ENCODE data around the gene MMEL1.
A peak's percentile ranks its signal among the peaks of the same experiment; 100 is the strongest.
"Not testable (repeated sequence)": the region's sequence is repeated elsewhere in the genome, so short reads cannot be mapped to it uniquely, and the experiment has no call there.

Gene MMEL1

DNA sequence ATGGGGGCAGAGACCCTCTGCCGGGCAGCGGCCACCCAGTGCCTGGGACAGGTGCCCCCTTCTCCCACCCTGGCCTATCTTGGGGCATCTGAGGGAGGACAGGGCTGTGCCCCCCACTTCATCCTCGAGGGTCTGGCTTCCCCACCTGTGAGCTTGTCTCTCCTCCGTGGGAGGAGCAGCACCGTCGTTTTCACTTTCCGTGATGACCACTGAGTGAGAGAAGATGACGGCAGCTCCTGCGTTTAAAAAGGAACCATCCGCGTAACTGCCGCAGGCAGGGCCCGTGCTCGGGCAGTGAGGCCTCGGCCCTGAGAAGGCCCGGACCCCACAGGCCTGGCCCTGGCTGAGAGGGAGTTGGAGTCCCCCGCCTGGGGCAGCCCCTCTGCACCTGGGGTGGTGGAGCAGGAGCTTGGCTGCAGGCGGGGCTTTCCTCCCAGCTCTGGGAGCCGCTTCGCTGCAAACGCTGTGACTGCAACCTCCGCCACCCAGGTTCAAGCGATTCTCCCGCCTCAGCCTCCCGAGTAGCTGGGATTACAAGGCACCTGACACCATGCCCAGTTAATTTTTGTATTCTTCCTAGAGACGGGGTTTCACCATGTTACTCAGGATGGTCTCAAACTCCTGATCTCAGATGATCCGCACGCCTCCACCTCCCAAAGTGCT, 83.3 kb downstream of the MMEL1 start:
- H3K27me3 ChIP-seq (ENCODE audit: control insufficient read depth, insufficient read depth, low read length); H3K4me3 ChIP-seq (ENCODE audit: low read depth, low read length); H3K27ac ChIP-seq (ENCODE audit: low read depth, low read length); H3K9ac ChIP-seq (ENCODE audit: low read depth, low read length); H3K36me3 ChIP-seq (ENCODE audit: control insufficient read depth, insufficient read depth, low read length); H3K9me3 ChIP-seq (ENCODE audit: control insufficient read depth, insufficient read depth, low read length): not testable (repeated sequence)
- peaks cover 16% of the 10 kb centered on the region for H3K4me1 ChIP-seq (ENCODE audit: control insufficient read depth, insufficient read depth, low read length)

DNA sequence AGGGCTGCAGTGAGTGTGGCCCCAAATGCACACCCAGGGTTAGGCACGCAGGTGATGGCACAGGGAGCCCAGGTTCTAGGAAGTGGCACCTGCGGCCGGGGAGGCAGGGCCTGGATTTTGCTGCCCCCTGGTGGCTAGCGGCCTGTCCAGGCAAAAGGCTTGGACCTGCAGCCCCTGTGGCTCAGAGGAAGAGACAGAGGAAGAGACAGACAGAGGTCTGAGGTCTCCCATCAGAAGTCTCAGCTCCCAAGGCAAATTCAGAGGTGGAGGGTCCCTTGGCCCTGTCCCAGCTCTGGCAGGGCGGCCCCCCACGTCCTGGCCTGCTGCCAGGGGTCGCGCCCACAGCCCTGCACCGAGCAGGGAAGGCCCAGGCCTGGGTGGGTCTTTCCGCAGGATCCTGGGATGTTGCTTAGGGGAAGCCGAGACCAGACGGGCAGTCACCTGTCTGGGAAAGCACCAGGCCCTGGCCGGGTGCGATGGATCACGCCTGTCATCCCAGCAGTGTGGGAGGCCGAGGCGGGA, 84.7 kb downstream of the MMEL1 start:
- Histone ChIP-seq H3K4me1 (ENCODE audit: control insufficient read depth, insufficient read depth, low read length) (peaks cover 29% of the 10 kb centered on the region), H3K27me3 (ENCODE audit: control insufficient read depth, insufficient read depth, low read length) (peaks cover 9% of the 10 kb centered on the region), H3K27ac (ENCODE audit: low read depth, low read length) (no peak overlapping the region), H3K9me3 (ENCODE audit: control insufficient read depth, insufficient read depth, low read length) (no peaks in the 10 kb centered on the region), H3K9ac (ENCODE audit: low read depth, low read length) (no peak overlapping the region), H3K36me3 (ENCODE audit: control insufficient read depth, insufficient read depth, low read length) (no peaks in the 10 kb centered on the region), H3K4me3 (ENCODE audit: low read depth, low read length) (peak overlapping the region; percentile 85)

DNA sequence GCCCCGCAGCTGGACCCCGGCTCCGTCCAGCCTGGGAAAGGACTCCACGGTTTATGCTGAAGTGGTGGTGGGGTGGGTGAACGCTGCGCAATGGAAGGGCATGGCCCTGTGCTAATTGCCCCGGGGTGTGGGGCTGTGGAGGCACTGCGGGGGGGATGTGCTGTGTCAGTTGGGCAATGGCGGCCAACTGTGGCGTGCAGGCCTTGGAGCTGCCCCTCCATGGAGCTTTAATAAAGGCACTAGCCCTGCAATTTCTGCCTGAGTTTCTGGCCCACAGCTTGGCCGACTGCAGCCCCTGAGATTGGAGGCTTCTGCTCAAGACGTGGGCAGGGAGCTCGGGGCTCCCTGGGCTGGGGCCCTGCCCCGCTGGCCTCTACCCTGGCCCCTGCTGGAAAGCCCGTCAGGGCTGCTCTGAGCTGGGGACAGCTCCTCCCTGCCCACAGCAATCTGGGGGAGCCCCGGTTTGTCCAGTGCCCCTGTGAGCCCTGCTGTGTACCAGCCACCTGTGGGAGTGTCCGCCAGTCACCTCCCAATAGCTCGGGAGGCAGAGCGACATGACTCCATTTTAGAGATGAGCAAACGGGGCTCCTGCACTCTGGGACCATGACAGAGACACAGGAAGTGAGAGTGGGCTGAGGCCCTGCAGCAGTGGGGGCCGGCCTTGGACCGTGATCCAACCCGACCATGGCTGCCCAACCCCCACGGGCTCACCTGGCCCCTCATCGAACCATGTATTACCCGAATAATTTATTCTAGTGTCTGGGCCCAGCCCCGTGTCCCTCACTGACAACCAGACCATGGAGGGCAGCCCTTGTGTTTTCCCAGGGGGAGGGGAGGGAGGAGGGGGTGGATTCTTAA, 85.4 kb downstream of the MMEL1 start:
- H3K36me3 ChIP-seq (ENCODE audit: control insufficient read depth, insufficient read depth, low read length), result no peaks in the 10 kb centered on the region
- H3K4me3 ChIP-seq (ENCODE audit: low read depth, low read length), result peak overlapping the region; percentile 85
- H3K9ac ChIP-seq (ENCODE audit: low read depth, low read length), result no peak overlapping the region; the same call in 1 of the 2 replicates
- H3K27ac ChIP-seq (ENCODE audit: low read depth, low read length), result peak overlapping the region; percentile 32
- peaks cover 31% of the 10 kb centered on the region for H3K4me1 ChIP-seq (ENCODE audit: control insufficient read depth, insufficient read depth, low read length)
- H3K9me3 ChIP-seq (ENCODE audit: control insufficient read depth, insufficient read depth, low read length), result no peaks in the 10 kb centered on the region
- peaks cover 15% of the 10 kb centered on the region for H3K27me3 ChIP-seq (ENCODE audit: control insufficient read depth, insufficient read depth, low read length)

DNA sequence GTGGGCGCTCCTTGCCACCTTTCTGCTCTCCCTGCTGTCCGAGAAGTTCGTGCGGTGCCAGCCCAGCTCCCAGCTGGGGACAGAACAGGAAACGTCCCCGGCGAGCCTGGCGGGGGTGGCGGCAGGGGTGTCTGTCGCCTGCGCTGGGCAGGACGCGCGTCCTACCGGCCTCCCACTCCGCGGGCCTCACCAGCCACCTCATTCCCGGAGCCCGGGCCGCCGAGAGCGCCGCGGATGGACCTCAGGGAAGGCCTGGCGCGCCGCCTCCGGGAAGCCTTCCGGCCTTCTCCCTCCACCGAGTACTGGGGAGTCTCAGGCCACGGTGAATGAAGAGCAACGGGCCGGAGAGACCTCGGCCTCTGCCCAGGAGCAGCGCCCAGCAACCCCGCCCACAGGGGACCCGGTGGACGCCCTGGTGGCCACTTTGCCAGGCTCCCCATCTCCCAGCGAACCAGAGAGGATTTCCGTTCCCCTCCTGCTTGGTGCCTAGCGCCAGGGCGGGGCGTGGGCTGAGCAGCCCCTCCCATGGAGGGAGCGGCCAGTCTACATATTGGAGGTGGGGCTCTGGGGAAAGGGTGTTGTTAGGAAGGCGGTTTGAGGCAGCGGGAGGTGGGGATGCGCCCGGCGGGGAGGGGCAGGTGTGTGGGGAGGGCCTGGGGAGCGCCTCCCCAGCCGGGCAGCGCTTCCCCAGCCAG, 86.2 kb downstream of the MMEL1 start:
- Histone ChIP-seq H3K9me3 (ENCODE audit: control insufficient read depth, insufficient read depth, low read length) (no peaks in the 10 kb centered on the region), H3K36me3 (ENCODE audit: control insufficient read depth, insufficient read depth, low read length) (no peaks in the 10 kb centered on the region), H3K27me3 (ENCODE audit: control insufficient read depth, insufficient read depth, low read length) (peaks cover 17% of the 10 kb centered on the region), H3K4me3 (ENCODE audit: low read depth, low read length) (peak overlapping the region; percentile 85), H3K9ac (ENCODE audit: low read depth, low read length) (peak overlapping the region; percentile 36; the same call in 1 of the 2 replicates), H3K4me1 (ENCODE audit: control insufficient read depth, insufficient read depth, low read length) (peaks cover 31% of the 10 kb centered on the region), H3K27ac (ENCODE audit: low read depth, low read length) (peak overlapping the region; percentile 83)

DNA sequence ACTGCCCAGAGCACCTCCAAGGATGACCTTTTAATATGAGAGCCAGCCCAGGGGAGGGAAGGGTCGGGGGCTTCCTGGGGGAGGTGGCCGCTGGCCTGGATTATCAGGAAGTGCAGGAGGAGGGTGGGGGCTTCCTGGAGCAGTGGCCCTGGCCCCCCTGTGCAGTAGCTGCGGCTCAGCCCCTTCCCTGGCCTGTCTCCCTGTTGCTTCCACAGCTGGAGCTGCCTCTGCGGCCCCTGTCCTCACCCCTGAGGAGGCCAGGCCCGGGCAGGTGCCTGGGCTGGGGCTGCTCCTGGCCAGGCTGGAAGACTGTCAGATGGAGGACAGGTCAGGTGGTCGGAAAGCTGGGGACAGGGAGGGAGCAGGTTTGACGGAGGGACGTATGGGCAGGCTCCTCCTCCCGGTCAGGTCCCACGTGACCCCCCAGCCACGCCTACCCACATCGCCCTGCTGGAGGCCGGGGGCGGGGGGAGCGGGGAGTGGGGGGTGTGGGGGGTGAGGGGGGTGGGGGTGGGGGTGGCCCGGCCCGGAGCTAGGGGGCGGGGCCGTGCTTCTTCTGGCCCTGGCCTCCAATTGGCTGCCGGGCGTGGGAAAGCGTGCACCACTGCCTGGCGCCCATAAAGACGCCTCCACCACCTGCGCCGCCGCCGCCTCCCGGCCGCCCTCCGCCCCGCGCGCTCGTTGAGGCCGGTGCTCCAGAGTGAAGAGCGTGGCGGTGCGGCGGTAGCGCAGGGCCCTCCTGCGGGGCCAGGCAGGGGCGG, 86.9 kb downstream of the MMEL1 start:
- H3K36me3 ChIP-seq (ENCODE audit: control insufficient read depth, insufficient read depth, low read length), result no peaks in the 10 kb centered on the region
- peak overlapping the region; percentile 36; the same call in 1 of the 2 replicates for H3K9ac ChIP-seq (ENCODE audit: low read depth, low read length)
- H3K9me3 ChIP-seq (ENCODE audit: control insufficient read depth, insufficient read depth, low read length), result no peaks in the 10 kb centered on the region
- H3K27me3 ChIP-seq (ENCODE audit: control insufficient read depth, insufficient read depth, low read length), result peaks cover 24% of the 10 kb centered on the region
- H3K4me3 ChIP-seq (ENCODE audit: low read depth, low read length), result peak overlapping the region; percentile 85
- peaks cover 31% of the 10 kb centered on the region for H3K4me1 ChIP-seq (ENCODE audit: control insufficient read depth, insufficient read depth, low read length)
- H3K27ac ChIP-seq (ENCODE audit: low read depth, low read length), result peak overlapping the region; percentile 83

DNA sequence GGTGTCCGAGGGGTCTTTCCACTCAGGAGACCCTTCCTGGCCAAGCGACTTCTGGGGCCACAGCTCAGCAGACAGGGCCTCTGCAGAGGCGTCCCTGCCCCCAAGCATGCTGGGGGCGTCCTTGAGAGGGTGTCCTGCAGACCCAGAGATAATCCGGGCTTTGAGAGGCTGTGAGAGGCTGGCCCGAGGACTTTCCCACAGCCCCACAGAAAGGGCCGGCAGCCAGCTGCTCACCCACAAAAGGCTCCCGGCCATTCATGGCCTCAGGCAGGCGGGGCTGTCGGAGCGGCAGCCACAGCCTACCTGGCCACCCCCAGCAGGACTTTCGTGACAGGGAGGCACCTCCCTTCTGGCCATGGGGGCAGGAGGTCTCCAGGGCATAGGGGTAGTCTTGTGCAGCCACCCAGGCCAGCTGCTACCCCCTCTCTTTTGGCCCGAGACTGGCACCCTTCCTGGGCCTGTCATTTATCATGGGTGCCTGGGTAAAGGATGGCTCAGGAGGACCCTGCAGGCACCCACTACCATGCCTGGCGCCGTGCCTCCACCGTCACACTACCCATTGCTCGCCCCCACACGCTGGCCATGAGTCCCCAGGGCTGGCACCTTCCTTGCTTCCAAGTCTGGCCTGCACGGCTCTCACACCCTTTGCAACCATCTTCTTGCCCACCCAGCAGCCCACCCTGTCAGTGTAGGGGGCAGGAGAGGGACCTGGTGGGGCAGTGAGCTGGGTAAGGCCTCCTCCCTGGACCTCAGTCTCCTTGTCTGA, 87.8 kb downstream of the MMEL1 start:
- Histone ChIP-seq H3K27me3 (ENCODE audit: control insufficient read depth, insufficient read depth, low read length) (peaks cover 25% of the 10 kb centered on the region), H3K36me3 (ENCODE audit: control insufficient read depth, insufficient read depth, low read length) (no peaks in the 10 kb centered on the region), H3K27ac (ENCODE audit: low read depth, low read length) (no peak overlapping the region), H3K9me3 (ENCODE audit: control insufficient read depth, insufficient read depth, low read length) (no peaks in the 10 kb centered on the region), H3K4me1 (ENCODE audit: control insufficient read depth, insufficient read depth, low read length) (peaks cover 31% of the 10 kb centered on the region), H3K4me3 (ENCODE audit: low read depth, low read length) (no peak overlapping the region), H3K9ac (ENCODE audit: low read depth, low read length) (no peak overlapping the region)

DNA sequence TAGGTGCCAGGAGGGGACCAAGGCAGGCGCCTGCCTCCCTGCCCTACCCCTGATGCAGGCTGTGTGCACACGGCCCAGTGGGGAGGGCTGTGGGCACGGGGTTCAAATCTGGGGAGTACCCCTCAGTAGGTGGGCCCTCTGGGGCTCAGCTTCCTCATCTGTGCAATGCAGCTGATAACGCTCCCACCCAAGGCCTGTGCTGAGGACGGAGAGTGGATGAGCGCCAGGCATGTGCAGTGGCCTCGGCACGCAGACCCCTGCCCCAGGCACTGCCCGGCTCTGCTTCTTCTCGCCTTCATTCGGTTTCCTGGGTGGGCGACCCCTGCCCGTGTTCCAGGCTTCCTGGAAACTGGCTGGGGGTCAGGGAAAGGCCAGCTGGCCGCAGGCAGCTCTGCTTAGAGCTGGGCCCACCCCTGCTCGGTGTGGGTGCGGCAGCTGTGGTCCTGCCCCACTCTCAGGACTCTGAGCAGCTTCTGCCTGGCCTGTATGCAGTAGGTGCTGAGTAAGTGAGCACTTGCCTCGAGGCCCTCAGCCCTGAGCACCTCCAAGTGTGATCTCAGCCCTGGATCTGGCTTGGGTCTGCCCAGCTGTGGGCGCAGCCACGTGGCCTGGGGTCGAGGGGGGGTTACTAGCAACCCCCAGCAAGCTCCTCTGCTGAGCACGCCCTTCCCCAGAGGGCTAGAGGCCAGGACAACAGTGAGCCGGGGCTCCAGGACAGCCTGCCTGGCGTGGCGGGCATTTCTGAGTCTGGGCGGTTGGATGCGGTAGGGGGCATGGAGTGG, 88.5 kb downstream of the MMEL1 start:
- no peak overlapping the region for H3K9ac ChIP-seq (ENCODE audit: low read depth, low read length)
- H3K9me3 ChIP-seq (ENCODE audit: control insufficient read depth, insufficient read depth, low read length), result no peaks in the 10 kb centered on the region
- H3K27me3 ChIP-seq (ENCODE audit: control insufficient read depth, insufficient read depth, low read length), result peaks cover 25% of the 10 kb centered on the region
- peaks cover 31% of the 10 kb centered on the region for H3K4me1 ChIP-seq (ENCODE audit: control insufficient read depth, insufficient read depth, low read length)
- no peaks in the 10 kb centered on the region for H3K36me3 ChIP-seq (ENCODE audit: control insufficient read depth, insufficient read depth, low read length)
- no peak overlapping the region for H3K4me3 ChIP-seq (ENCODE audit: low read depth, low read length)
- H3K27ac ChIP-seq (ENCODE audit: low read depth, low read length), result no peak overlapping the region

DNA sequence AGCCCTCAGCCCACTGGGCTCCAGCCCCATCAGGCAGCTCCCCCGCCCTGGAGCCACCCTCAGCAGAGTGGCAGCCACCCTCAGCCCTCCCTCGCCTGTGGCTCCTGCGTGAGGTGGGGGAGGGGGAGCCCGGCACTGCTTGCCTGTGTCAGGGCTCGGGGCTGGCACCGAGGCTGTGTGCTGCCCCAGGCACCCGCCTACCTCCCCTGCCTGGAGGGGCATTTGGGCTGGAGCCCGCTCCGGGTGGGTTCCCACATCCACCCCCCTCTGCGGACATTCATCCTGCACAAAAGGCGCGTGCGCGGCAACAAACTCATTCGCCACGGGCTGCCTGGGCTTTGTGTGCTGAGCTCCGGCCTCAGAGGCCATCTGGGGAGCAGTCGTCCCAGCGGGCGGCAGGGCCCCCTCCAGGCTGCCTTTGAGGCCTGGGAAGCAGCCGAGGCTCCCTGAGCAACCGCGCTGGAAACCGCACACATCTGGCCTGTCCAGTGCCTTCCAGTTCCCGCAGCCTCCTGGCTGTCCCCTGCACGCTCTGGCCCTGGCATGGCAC, 89.2 kb downstream of the MMEL1 start:
- peaks cover 29% of the 10 kb centered on the region for H3K27me3 ChIP-seq (ENCODE audit: control insufficient read depth, insufficient read depth, low read length)
- H3K27ac ChIP-seq (ENCODE audit: low read depth, low read length), result no peak overlapping the region
- no peak overlapping the region for H3K4me3 ChIP-seq (ENCODE audit: low read depth, low read length)
- H3K4me1 ChIP-seq (ENCODE audit: control insufficient read depth, insufficient read depth, low read length), result peaks cover 26% of the 10 kb centered on the region
- H3K9ac ChIP-seq (ENCODE audit: low read depth, low read length), result no peak overlapping the region
- H3K36me3 ChIP-seq (ENCODE audit: control insufficient read depth, insufficient read depth, low read length), result no peaks in the 10 kb centered on the region
- no peaks in the 10 kb centered on the region for H3K9me3 ChIP-seq (ENCODE audit: control insufficient read depth, insufficient read depth, low read length)

DNA sequence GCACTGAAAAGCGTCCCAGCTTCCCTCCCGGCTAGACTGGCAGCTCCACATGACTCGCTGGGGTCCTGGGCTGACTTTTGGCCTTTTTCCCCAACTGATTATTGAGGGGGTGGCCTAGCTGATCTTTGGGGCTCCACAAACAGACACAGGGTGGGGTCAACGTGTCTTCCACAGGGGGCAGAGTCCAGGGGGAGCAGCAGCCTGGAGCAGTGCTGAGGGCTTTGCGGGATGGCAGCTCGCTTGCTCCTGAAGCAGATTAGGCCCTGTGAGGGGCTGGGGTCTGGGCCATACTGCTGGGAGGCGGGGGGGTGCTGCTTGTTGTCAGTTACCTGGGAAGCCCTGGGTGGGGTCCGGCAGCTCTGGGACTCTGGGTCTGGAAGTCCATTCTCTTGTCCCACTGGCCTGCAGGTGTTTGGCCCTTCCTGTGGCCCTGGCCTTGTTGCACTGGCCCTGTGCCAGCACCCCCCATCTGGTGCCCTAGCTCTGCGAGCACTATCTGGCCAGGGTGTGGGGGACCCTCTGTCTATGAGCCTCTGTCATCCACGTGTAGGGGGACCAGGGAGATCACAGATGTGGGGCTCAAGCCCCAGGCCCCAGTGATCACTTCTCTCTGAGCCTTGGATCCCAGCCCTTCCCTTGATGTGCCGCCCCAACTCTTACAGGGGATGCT, 90.4 kb downstream of the MMEL1 start:
- no peaks in the 10 kb centered on the region for H3K9me3 ChIP-seq (ENCODE audit: control insufficient read depth, insufficient read depth, low read length)
- H3K4me3 ChIP-seq (ENCODE audit: low read depth, low read length), result no peak overlapping the region
- H3K27me3 ChIP-seq (ENCODE audit: control insufficient read depth, insufficient read depth, low read length), result peaks cover 40% of the 10 kb centered on the region
- no peak overlapping the region for H3K27ac ChIP-seq (ENCODE audit: low read depth, low read length)
- H3K4me1 ChIP-seq (ENCODE audit: control insufficient read depth, insufficient read depth, low read length), result peaks cover 21% of the 10 kb centered on the region; the same call in 1 of the 2 replicates
- no peak overlapping the region for H3K9ac ChIP-seq (ENCODE audit: low read depth, low read length)
- no peaks in the 10 kb centered on the region for H3K36me3 ChIP-seq (ENCODE audit: control insufficient read depth, insufficient read depth, low read length)

All from HUES48 (cell line).